Right lobe of liver (tissue), 6 donors: Measurements from ENCODE around the gene MRPL46. TPM values are rescaled to one million over a fixed set of nuclear protein-coding genes. Genes with fewer than 3 reads are reported as not detected.

Experiments used
- ATAC-seq, 4 donors: fragments of 200-7000 bp; cut with Tn5 transposase; one replicate each; pipeline ENCODE4 v1.9.1; 2020; ENCODE audit warnings: mild to moderate bottlenecking in 4 of 4, moderate library complexity in 4 of 4
- DNase-seq, 3 donors: peaks; one replicate each; pipeline ENCODE4 v3.0.0-alpha.2; 2020
- H3K27ac ChIP-seq, 3 donors: fragments of 200-600 bp; one replicate each; pipeline ENCODE4 v1.8.0; 2022
- H3K27me3 ChIP-seq, 2 donors: fragments of 200-600 bp; one replicate each; pipeline ENCODE4 v1.8.0; 2022
- H3K36me3 ChIP-seq, 4 donors: fragments of 200-600 bp; sonication (generic) in 1 of 4; one replicate each; pipeline versions ENCODE4 v1.5.1 to v1.8.0; 2017 to 2022; ENCODE audit warnings: control low read depth in 1 of 4
- H3K4me1 ChIP-seq, 4 donors: fragments of 200-600 bp; sonication (generic) in 1 of 4; one replicate each; pipeline versions ENCODE4 v1.5.1 to v1.8.0; 2017 to 2022; ENCODE audit warnings: control low read depth in 1 of 4
- H3K4me3 ChIP-seq, 3 donors: fragments of 200-600 bp; one replicate each; pipeline ENCODE4 v1.8.0; 2022
- H3K9me3 ChIP-seq, 4 donors: fragments of 200-600 bp; sonication (generic) in 1 of 4; one replicate each; pipeline versions ENCODE4 v1.5.1 to v1.8.0; 2017 to 2022; ENCODE audit warnings: control low read depth in 1 of 4
- POLR2A ChIP-seq: fragments of 450-650 bp; IDR thresholded peaks from one replicate; pipeline ENCODE4 v1.6.1; 2017; ENCODE audit warnings: antibody characterized with exemption, mild to moderate bottlenecking
- WGBS: methylation state at CpG from one replicate; pipeline ENCODE4 v1.1.6; 2018; ENCODE audit warnings: low coverage, low lambda C conversion rate; ENCODE audit not compliant: insufficient coverage; ENCODE audit errors: missing lambda C conversion rate; 5-methylcytosine and 5-hydroxymethylcytosine counted together
- intact Hi-C, 2 donors: fragments of 100-400 bp; cut with DNase I; formaldehyde crosslinking; loops; one replicate each; pipeline versions ENCODE4 v1.11.2 to v1.14.1; 2022
- long read RNA-seq: library from polyadenylated mRNA; unstranded; transcript quantifications from one replicate; pipeline ENCODE4 v2.0.0, GENCODE V29; 2019
- total RNA-seq, 6 experiments: library from RNA; depleted of rRNA in 2 of 6; stranded (reverse); fragments of >200 nt in 2 of 6; fragmentation: NEBNext Ultra II Directional in 3 of 6; extraction: Animal tissue kit (Norgen Biotek cat#: 25700) in 3 of 6; gene quantifications; one replicate each; pipeline versions ENCODE4 v1.1.0 to v1.2.4, GENCODE V29; 2016 to 2023
- TF ChIP-seq, protein P1 (sequence below), 4 donors: fragments of 200-600 bp in 3 of 4; fragments of 450-650 bp in 1 of 4; IDR thresholded peaks; one replicate each; pipeline versions ENCODE4 v1.5.1 to v1.8.0; 2016 to 2022; ENCODE audit warnings: antibody characterized with exemption in 4 of 4, mild to moderate bottlenecking in 2 of 4
- donor health status: DM: no; HTN: yes; CAD: no.
- donor health status: DM: no; HTN: no; CAD: no.
- donor health status: DM: no; HTN: no; CAD: no.
- donor health status: DM: no; HTN: yes; CAD: no.
- donor health status: DM: no; HTN: yes; CAD: no.

The MRPL46 gene
- total RNA-seq, result 10 to 100 TPM; 25.4 to 38.4 (median 33.9) TPM
- long read RNA-seq, transcript MRPL46-201 (4 exons, 1,019 nt), result major isoform, 25 of 28 reads
- long read RNA-seq, partial matches to known transcripts, result 1 of 28 reads
- long read RNA-seq, other reads (novel, unspliced or antisense), result 0 of 28 reads

DNA sequence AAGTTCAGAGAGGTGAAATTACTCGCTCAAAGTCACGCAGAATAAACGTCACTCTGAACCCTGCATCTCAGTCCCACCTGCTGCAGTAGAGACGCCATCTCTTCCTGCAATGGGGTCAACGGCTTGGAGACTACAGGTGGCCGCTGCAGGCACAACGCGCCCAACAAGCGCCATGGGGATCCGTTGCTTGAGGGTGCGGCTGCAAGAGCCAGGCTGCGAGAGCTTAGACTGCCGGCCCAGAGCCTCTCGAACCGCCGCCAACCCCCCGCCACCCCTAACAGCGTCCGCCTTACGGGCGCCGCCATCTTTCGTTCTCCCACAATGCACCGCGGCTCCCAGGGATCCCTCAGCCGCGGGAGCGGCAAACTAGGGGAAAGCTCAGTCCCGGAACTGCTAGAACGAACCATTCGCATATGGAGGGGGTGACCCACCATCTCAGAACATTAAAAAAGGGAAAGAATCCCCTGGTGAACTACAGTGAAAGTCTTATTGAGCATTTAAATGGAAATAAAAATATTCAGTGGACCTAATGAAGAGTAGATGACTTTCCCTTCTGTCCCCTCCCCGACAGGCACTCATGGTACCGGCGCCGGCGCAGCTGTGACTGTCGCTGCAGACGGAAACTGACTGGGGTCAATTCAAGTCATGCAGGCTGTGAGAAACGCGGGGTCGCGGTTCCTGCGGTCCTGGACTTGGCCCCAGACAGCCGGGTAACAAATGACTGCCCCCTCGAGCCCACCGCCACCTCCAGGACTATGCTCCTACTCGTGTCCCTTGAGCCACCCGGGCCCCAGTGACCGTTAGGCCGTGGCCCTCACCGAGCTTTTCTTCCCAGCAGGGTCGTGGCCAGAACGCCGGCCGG lies at the start of gene MRPL46, which contains the start of gene MRPS11:
Gene MRPL46, minus strand, starts transcription at position 316 of the 862 bp plus-strand sequence. Its CDS starts 11 bp downstream, at position 305.
Gene MRPS11, plus strand, starts transcription at position 636 of the 862 bp plus-strand sequence. Its CDS starts 10 bp downstream, at position 646.
- peak within 1 kb of the TSS; percentile 90 to 98 (median 96) for H3K27ac ChIP-seq
- peak; percentile 87 to 93 (median 92) for DNase-seq
- intact Hi-C loops, result no loop called here

GRCh38 chr15:88513195-88513594 lies 46.0 kb upstream of the MRPL46 start:
- DNase-seq (no peak), ATAC-seq (no peak)
- Histone ChIP-seq H3K27me3 (no peaks in the 10 kb centered on the region), H3K36me3 (no peaks in the 10 kb centered on the region), H3K4me3 (no peak overlapping the region), H3K9me3 (no peaks in the 10 kb centered on the region), H3K4me1 (no peaks in the 10 kb centered on the region), H3K27ac (no peak overlapping the region)
- intact Hi-C loops, result no loop called here
- TF ChIP-seq, protein P1, sequence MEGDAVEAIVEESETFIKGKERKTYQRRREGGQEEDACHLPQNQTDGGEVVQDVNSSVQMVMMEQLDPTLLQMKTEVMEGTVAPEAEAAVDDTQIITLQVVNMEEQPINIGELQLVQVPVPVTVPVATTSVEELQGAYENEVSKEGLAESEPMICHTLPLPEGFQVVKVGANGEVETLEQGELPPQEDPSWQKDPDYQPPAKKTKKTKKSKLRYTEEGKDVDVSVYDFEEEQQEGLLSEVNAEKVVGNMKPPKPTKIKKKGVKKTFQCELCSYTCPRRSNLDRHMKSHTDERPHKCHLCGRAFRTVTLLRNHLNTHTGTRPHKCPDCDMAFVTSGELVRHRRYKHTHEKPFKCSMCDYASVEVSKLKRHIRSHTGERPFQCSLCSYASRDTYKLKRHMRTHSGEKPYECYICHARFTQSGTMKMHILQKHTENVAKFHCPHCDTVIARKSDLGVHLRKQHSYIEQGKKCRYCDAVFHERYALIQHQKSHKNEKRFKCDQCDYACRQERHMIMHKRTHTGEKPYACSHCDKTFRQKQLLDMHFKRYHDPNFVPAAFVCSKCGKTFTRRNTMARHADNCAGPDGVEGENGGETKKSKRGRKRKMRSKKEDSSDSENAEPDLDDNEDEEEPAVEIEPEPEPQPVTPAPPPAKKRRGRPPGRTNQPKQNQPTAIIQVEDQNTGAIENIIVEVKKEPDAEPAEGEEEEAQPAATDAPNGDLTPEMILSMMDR (IDR thresholded peaks at IDR 0.05), result no peak
- TF ChIP-seq POLR2A, result no peak
- 81% methylated on average over 5 of the region's 5 CpGs for WGBS

More for the DNA sequence above, at the start of gene MRPL46, which contains the start of gene MRPS11:
- peak; percentile 67 for TF ChIP-seq POLR2A
- TF ChIP-seq, protein P1 (IDR thresholded peaks at IDR 0.05), result no peak
- peaks cover 0 to 21% (median 9%) of the 10 kb centered on the region in 4 donors for H3K4me1 ChIP-seq
- no peaks in the 10 kb centered on the region for H3K27me3 ChIP-seq
- H3K4me3 ChIP-seq, result peak within 1 kb of the TSS; percentile 76 to 90 (median 82)
- no peaks in the 10 kb centered on the region for H3K9me3 ChIP-seq
- peaks cover 0 to 25% (median 11%) of the 10 kb centered on the region in 4 donors for H3K36me3 ChIP-seq
- ATAC-seq, result peak; percentile 91 to 94 (median 94)
- 0% methylated on average over 22 of the region's 55 CpGs for WGBS

- Histone ChIP-seq H3K9me3 (no peaks in the 10 kb centered on the region), H3K4me3 (no peak overlapping the region), H3K27ac (no peak overlapping the region), H3K27me3 (no peaks in the 10 kb centered on the region), H3K36me3 (no peaks in the 10 kb centered on the region), H3K4me1 (no peaks in the 10 kb centered on the region)
- ATAC-seq (no peak), DNase-seq (no peak)
- 97% methylated on average over 4 of the region's 5 CpGs for WGBS
- intact Hi-C loops, result no loop called here
- TF ChIP-seq POLR2A, result no peak
- TF ChIP-seq, protein P1 (IDR thresholded peaks at IDR 0.05), result no peak
Measured at GRCh38 chr15:88512601-88513000, 45.4 kb upstream of the MRPL46 start.

DNA sequence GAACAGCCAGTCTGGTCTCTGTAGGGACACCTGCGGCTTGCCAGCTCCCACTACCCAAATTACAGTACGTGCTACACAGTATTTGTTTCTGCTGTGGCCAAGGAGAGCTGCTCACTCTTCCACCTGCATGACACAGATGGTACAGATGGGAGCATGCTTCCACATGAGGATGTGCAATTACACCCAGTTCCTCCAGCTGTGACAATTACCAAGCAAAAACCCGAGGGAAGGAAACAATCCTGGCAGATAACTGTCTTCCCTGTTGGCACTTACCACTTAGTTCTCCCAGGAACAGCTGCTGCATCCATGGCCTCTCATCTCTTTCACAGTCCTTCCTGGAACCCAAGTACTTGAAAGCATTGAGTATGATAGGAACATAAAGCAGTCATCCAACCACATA lies 44.9 kb upstream of the MRPL46 start:
- Histone ChIP-seq H3K27me3 (no peaks in the 10 kb centered on the region), H3K4me3 (no peak overlapping the region), H3K9me3 (no peaks in the 10 kb centered on the region), H3K4me1 (no peaks in the 10 kb centered on the region), H3K36me3 (no peaks in the 10 kb centered on the region), H3K27ac (no peak overlapping the region)
- ATAC-seq (no peak), DNase-seq (no peak)
- intact Hi-C loops, result no loop called here
- no peak for TF ChIP-seq POLR2A
- TF ChIP-seq, protein P1 (IDR thresholded peaks at IDR 0.05), result no peak
- 86% methylated on average over 1 of the region's 3 CpGs for WGBS
